Activated CD4-positive, alpha-beta T cell treated with anti-CD3 and anti-CD28 coated beads, Interleukin-2, amount 10 ng/mL, durations not matched to agents 24 days and 14 days (primary cell): ENCODE results near the gene KCNC1. TPM values are rescaled to one million over a fixed set of nuclear protein-coding genes. Genes with fewer than 3 reads are reported as not detected.

Experiments used
- DNase-seq: peaks from one replicate; pipeline ENCODE4 v3.0.0; 2022
- H3K27ac Mint-ChIP-seq: one replicate; pipeline ENCODE4 v1.8.0; 2022; ENCODE audit warnings: mild to moderate bottlenecking, mixed read lengths
- H3K27me3 Mint-ChIP-seq: one replicate; pipeline ENCODE4 v1.8.0; 2022; ENCODE audit warnings: mixed read lengths
- H3K36me3 Mint-ChIP-seq: one replicate; pipeline ENCODE4 v1.8.0; 2022; ENCODE audit warnings: low read depth, mild to moderate bottlenecking, mixed read lengths
- H3K4me1 Mint-ChIP-seq: one replicate; pipeline ENCODE4 v1.8.0; 2021; ENCODE audit warnings: mixed read lengths
- H3K4me3 Mint-ChIP-seq: one replicate; pipeline ENCODE4 v1.8.0; 2022; ENCODE audit warnings: mild to moderate bottlenecking, moderate library complexity, mixed read lengths
- H3K9me3 Mint-ChIP-seq: one replicate; pipeline ENCODE4 v1.8.0; 2021; ENCODE audit warnings: mixed read lengths
- intact Hi-C: fragments of 100-400 bp; cut with micrococcal nuclease; formaldehyde crosslinking; loops from one replicate; pipeline ENCODE4 v1.15.1; 2023
- total RNA-seq: library from RNA; stranded (reverse); gene quantifications from 2 replicates; pipeline ENCODE4 v1.2.3, GENCODE V29; 2022

The KCNC1 gene
- total RNA-seq, 1 donor from 2014 or later = not detected

- Mint-ChIP-seq H3K9me3 (no peaks in the 10 kb centered on the region), H3K36me3 (no peaks in the 10 kb centered on the region), H3K27me3 (peaks cover 26% of the 10 kb centered on the region), H3K4me1 (no peaks in the 10 kb centered on the region), H3K4me3 (no peak overlapping the region), H3K27ac (no peak overlapping the region)
- DNase-seq = no peak
- intact Hi-C loops = no loop called here
Observed at GRCh38 chr11:17700991-17701390, 33.6 kb upstream of the KCNC1 start.

GRCh38 chr11:17702876-17703275 lies 31.7 kb upstream of the KCNC1 start:
- H3K36me3 Mint-ChIP-seq = no peaks in the 10 kb centered on the region
- no peak overlapping the region for H3K27ac Mint-ChIP-seq
- DNase-seq = no peak
- no peaks in the 10 kb centered on the region for H3K4me1 Mint-ChIP-seq
- no peak overlapping the region for H3K4me3 Mint-ChIP-seq
- peaks cover 11% of the 10 kb centered on the region for H3K27me3 Mint-ChIP-seq
- intact Hi-C loops = no loop called here
- H3K9me3 Mint-ChIP-seq = no peaks in the 10 kb centered on the region

DNA sequence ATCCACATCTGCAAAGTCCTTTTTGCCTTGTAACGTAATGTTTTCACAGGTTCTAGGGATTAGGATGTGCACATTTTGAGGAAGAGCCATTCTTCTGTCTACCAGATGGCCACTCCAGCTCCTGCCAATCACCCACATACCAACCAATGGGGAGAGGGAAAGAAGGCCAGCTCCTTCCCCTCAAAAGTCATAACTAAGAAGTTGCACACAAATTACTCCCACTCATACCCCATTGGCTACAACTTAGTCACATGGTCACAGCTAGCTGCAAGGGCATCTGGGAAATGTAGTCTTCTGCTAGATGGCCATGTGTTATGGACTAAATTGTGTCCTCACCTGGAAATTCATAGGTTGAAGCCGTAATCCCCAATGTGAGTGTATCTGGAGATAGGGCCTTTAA lies 30.6 kb upstream of the KCNC1 start:
- intact Hi-C loops = no loop called here
- Mint-ChIP-seq H3K4me1 (no peaks in the 10 kb centered on the region), H3K4me3 (no peak overlapping the region), H3K9me3 (no peaks in the 10 kb centered on the region), H3K27me3 (peaks cover 7% of the 10 kb centered on the region), H3K36me3 (no peaks in the 10 kb centered on the region), H3K27ac (no peak overlapping the region)
- DNase-seq = no peak

GRCh38 chr11:17707830-17708229 lies 26.8 kb upstream of the KCNC1 start:
- Mint-ChIP-seq H3K4me1 (no peaks in the 10 kb centered on the region), H3K36me3 (no peaks in the 10 kb centered on the region), H3K9me3 (no peaks in the 10 kb centered on the region), H3K4me3 (no peak overlapping the region), H3K27me3 (peaks cover 7% of the 10 kb centered on the region), H3K27ac (no peak overlapping the region)
- intact Hi-C loops = no loop called here
- no peak for DNase-seq

DNA sequence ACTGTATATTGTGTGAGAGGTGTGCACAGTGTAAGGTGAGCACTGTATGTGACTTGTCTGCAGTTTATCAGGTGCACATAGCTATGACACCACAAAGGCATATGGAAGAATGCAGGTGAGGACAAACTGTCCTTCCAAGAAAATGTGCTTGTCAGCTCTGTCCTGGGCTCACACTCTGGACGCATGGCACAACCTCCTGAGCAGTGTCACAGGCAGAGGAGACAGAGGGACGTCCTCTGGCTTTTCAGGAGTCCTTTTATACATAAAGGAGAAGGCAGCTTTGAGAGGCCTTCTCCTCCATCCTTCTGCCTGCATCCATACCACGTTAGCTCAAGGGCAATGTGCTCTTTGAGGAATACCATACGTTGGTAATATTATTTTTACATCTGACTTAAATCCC lies 22.7 kb upstream of the KCNC1 start:
- Mint-ChIP-seq H3K27ac (no peak overlapping the region), H3K4me3 (no peak overlapping the region), H3K4me1 (no peaks in the 10 kb centered on the region)

DNA sequence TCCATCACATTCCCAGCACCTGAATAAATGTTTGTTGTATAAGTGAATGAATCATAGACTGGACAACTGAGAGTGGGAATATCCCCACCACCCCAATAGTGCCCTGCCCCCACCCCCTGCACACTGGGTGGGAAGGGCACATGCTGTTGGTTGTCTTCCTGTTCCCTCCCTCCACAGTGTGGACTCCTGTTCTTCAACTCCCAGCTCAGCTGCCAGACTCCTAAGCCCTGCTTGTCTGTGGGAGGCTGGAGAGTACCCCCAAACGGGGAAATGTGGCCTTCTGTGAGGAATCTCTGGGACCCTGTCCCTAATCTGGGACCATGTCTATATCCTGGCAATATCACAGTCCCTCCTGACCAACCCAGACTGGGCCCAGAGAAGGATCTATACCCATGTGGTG lies 20.7 kb upstream of the KCNC1 start:
- peaks cover 14% of the 10 kb centered on the region for H3K27me3 Mint-ChIP-seq
- H3K9me3 Mint-ChIP-seq = no peaks in the 10 kb centered on the region
- intact Hi-C loops = no loop called here
- H3K27ac Mint-ChIP-seq = no peak overlapping the region
- no peak overlapping the region for H3K4me3 Mint-ChIP-seq
- H3K4me1 Mint-ChIP-seq = no peaks in the 10 kb centered on the region
- no peak for DNase-seq
- H3K36me3 Mint-ChIP-seq = no peaks in the 10 kb centered on the region

More for the DNA sequence above, 22.7 kb upstream of the KCNC1 start:
- intact Hi-C loops = no loop called here
- Mint-ChIP-seq H3K36me3 (no peaks in the 10 kb centered on the region), H3K9me3 (no peaks in the 10 kb centered on the region), H3K27me3 (peaks cover 5% of the 10 kb centered on the region)
- no peak for DNase-seq

DNA sequence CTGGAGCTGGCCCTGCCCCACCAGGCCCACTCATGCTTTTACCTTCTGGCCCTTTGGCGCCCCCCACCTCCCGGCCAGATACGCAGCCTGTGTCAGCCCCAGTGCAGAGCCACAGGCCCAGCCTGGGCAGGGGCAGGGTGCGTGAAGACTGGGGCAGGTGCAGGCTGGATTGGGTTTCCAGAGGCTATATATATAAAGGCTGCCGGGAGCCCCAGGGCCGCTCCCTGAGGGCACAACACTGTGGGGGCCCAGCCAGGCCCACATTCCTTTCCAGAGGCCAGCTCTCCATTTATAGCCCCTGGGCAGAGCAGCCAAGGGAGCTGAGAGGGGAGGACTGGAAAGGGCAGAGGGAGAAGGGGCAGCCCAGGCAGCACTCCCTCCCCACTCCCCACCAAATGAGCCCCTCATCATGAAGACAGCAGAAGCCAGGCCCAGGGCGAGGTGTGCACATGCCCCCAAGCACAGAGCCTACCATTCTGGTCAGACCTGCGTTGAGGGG lies 20.2 kb upstream of the KCNC1 start:
- H3K4me3 Mint-ChIP-seq = no peak overlapping the region
- no peaks in the 10 kb centered on the region for H3K9me3 Mint-ChIP-seq
- no peak for DNase-seq
- no peak overlapping the region for H3K27ac Mint-ChIP-seq
- H3K27me3 Mint-ChIP-seq = peaks cover 16% of the 10 kb centered on the region
- no peaks in the 10 kb centered on the region for H3K4me1 Mint-ChIP-seq
- H3K36me3 Mint-ChIP-seq = no peaks in the 10 kb centered on the region
- intact Hi-C loops = no loop called here

DNA sequence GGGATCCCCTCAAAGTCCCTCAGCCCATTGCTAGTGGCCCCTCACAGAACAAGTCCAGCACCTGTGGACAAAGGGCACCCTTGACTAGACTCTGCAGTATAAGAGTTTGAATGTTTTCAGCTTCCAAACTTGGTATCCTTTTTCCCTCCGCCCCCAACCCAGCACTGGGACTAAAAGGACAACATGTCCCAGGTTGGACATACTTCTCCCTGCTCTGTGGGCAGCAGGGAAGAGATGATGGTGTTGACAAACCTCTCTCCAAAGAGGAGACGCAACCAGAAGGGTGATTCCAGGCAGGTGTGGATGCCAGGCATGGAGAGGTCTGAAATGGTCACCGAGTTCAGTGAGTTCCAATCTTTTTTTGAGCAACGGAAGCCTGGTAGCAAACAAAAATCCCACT lies 19.7 kb upstream of the KCNC1 start:
- H3K4me3 Mint-ChIP-seq = no peak overlapping the region
- intact Hi-C loops = no loop called here
- H3K27ac Mint-ChIP-seq = no peak overlapping the region
- H3K27me3 Mint-ChIP-seq = peaks cover 16% of the 10 kb centered on the region
- no peaks in the 10 kb centered on the region for H3K4me1 Mint-ChIP-seq
- no peak for DNase-seq
- no peaks in the 10 kb centered on the region for H3K9me3 Mint-ChIP-seq
- no peaks in the 10 kb centered on the region for H3K36me3 Mint-ChIP-seq

GRCh38 chr11:17716807-17717206 lies 17.8 kb upstream of the KCNC1 start:
- H3K27me3 Mint-ChIP-seq = peaks cover 24% of the 10 kb centered on the region
- no peak for DNase-seq
- no peaks in the 10 kb centered on the region for H3K4me1 Mint-ChIP-seq
- H3K9me3 Mint-ChIP-seq = no peaks in the 10 kb centered on the region
- H3K36me3 Mint-ChIP-seq = no peaks in the 10 kb centered on the region
- H3K27ac Mint-ChIP-seq = no peak overlapping the region
- intact Hi-C loops = no loop called here
- H3K4me3 Mint-ChIP-seq = no peak overlapping the region

- Mint-ChIP-seq H3K4me3 (no peak overlapping the region), H3K4me1 (no peaks in the 10 kb centered on the region), H3K27ac (no peak overlapping the region), H3K9me3 (no peaks in the 10 kb centered on the region), H3K36me3 (no peaks in the 10 kb centered on the region), H3K27me3 (peaks cover 36% of the 10 kb centered on the region)
- intact Hi-C loops = no loop called here
- no peak for DNase-seq
Observed at GRCh38 chr11:17718015-17718414, 16.6 kb upstream of the KCNC1 start.

DNA sequence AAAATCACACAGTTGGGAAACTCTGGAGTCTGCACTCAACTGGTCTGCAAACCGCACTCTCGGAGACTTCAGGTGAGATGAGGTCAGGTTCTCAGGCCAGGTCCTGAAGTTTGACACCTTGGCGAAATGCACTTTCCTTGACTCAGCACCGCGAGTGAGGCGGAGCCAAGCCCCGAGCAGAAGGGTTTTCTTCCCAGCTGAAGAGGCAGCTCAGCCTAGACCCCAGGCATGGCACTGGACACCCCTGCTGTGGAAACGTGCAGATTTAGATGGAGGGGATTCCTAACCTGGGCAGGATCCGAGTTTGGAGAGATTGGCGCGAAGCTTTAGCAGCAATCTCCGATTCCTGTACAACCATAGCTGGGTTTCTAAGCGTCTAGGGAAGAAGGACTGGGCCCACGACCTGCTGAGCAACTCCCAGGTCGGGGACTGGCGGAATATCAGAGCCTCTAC lies 16.0 kb upstream of the KCNC1 start:
- DNase-seq = no peak
- Mint-ChIP-seq H3K36me3 (no peaks in the 10 kb centered on the region), H3K4me1 (no peaks in the 10 kb centered on the region), H3K4me3 (no peak overlapping the region), H3K27me3 (peaks cover 39% of the 10 kb centered on the region), H3K27ac (no peak overlapping the region), H3K9me3 (no peaks in the 10 kb centered on the region)
- intact Hi-C loops = no loop called here

DNA sequence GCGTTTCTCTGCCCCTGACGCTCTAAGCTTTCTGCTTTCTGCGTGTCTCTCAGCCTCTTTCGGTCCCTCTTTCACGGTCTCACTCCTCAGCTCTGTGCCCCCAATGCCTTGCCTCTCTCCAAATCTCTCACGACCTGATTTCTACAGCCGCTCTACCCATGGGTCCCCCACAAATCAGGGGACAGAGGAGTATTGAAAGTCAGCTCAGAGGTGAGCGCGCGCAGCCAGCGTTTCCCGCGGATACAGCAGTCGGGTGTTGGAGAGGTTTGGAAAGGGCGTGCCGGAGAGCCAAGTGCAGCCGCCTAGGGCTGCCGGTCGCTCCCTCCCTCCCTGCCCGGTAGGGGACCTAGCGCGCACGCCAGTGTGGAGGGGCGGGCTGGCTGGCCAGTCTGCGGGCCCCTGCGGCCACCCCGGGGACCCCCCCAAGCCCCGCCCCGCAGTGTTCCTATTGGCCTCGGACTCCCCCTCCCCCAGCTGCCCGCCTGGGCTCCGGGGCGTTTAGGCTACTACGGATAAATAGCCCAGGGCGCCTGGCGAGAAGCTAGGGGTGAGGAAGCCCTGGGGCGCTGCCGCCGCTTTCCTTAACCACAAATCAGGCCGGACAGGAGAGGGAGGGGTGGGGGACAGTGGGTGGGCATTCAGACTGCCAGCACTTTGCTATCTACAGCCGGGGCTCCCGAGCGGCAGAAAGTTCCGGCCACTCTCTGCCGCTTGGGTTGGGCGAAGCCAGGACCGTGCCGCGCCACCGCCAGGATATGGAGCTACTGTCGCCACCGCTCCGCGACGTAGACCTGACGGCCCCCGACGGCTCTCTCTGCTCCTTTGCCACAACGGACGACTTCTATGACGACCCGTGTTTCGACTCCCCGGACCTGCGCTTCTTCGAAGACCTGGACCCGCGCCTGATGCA lies 15.3 kb upstream of the KCNC1 start, which contains the start of gene MYOD1:
Gene MYOD1 (plus strand): TSS at position 544 of the 910 bp plus-strand sequence. CDS start 212 bp downstream, at position 756.
- H3K27ac Mint-ChIP-seq = no peak within 1 kb of the TSS
- no peaks in the 10 kb centered on the region for H3K4me1 Mint-ChIP-seq
- no peak within 1 kb of the TSS for H3K4me3 Mint-ChIP-seq
- H3K36me3 Mint-ChIP-seq = no peaks in the 10 kb centered on the region
- no peaks in the 10 kb centered on the region for H3K9me3 Mint-ChIP-seq
- intact Hi-C loops = no loop called here
- no peak for DNase-seq
- H3K27me3 Mint-ChIP-seq = peaks cover 42% of the 10 kb centered on the region

DNA sequence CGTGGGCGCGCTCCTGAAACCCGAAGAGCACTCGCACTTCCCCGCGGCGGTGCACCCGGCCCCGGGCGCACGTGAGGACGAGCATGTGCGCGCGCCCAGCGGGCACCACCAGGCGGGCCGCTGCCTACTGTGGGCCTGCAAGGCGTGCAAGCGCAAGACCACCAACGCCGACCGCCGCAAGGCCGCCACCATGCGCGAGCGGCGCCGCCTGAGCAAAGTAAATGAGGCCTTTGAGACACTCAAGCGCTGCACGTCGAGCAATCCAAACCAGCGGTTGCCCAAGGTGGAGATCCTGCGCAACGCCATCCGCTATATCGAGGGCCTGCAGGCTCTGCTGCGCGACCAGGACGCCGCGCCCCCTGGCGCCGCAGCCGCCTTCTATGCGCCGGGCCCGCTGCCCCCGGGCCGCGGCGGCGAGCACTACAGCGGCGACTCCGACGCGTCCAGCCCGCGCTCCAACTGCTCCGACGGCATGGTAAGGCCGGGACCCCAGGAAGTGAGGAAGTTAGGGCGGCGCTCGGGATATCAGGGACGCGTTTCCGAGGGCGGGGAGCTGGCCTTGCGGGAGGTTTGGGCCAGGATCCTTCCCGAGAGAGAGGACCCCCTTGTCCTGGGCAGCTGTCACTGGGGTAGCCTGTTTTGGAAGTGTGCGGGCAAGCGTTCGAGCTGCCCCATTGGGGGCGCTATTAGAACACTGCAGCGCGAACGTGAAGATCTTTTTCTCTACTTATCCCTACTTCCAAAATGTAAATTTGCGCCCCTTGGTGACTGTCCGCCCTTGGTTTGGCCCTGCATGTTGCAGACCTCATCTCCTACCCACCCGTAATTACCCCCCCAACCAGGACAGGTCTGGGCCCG lies 14.4 kb upstream of the KCNC1 start:
- Mint-ChIP-seq H3K27ac (no peak overlapping the region), H3K9me3 (no peaks in the 10 kb centered on the region), H3K36me3 (no peaks in the 10 kb centered on the region), H3K27me3 (peaks cover 46% of the 10 kb centered on the region), H3K4me1 (no peaks in the 10 kb centered on the region), H3K4me3 (no peak overlapping the region)
- intact Hi-C loops = loop anchor here (5.0 kb wide), 1 partner anchor 1108 kb away; no protein-coding TSS in a partner anchor
- no peak for DNase-seq

DNA sequence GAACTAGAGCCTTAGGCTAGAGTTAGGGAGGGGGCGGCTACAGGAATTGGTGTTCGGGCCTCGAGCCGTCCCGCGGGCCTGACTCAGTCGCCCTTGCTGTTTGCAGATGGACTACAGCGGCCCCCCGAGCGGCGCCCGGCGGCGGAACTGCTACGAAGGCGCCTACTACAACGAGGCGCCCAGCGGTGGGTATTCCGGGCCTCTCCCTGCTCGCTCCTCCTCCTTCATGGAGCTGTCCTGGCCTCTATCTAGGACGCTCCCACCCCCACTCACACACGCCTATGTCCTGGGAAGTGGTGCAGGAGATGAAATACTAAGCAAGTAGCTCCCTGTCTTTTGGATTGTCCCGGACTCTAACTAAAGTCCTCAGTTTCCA lies 13.8 kb upstream of the KCNC1 start:
- no peaks in the 10 kb centered on the region for H3K36me3 Mint-ChIP-seq
- H3K9me3 Mint-ChIP-seq = no peaks in the 10 kb centered on the region
- no peak for DNase-seq
- intact Hi-C loops = loop anchor here (5.0 kb wide), 1 partner anchor 1108 kb away; no protein-coding TSS in a partner anchor
- H3K27me3 Mint-ChIP-seq = peaks cover 49% of the 10 kb centered on the region
- H3K4me1 Mint-ChIP-seq = no peaks in the 10 kb centered on the region
- H3K27ac Mint-ChIP-seq = no peak overlapping the region
- H3K4me3 Mint-ChIP-seq = no peak overlapping the region
